HepG2 (cell line): ENCODE results near the gene SLC25A36. TPM values are rescaled to one million over a fixed set of nuclear protein-coding genes. Genes with fewer than 3 reads are reported as not detected.

Experiments used
- ATAC-seq: fragments of 200-7000 bp; cut with Tn5 transposase; 3 replicates; pipeline ENCODE4 v1.9.1; 2020; ENCODE audit warnings: mild to moderate bottlenecking, moderate library complexity
- BruUV-seq: library from RNA; stranded (reverse); fragments of 400-500 nt; replicated peaks from 2 replicates; lab custom pipeline; 2021; lab: Mats Ljungman, UMichigan
- CTCF ChIA-PET: fragments of 300-600 bp; formaldehyde crosslinking; extraction: SDS; loops from one replicate; lab custom pipeline; 2021; ENCODE audit warnings: low total read pairs, inconsistent platforms, low intra/inter-chr PET ratio; lab: Yijun Ruan, JAX
- POLR2A ChIA-PET: fragments of 350-600 bp; sonication (Branson Sonifier 250); formaldehyde crosslinking; loops from one replicate; lab custom pipeline; 2020; ENCODE audit warnings: antibody characterized with exemption, inconsistent platforms; lab: Yijun Ruan, JAX
- DNase-seq: peaks from one replicate; pipeline ENCODE4 v3.0.0-alpha.2; 2015; ENCODE audit warnings: low spot score
- FAIRE-seq: peaks from 3 replicates; lab custom pipeline; 2011; peaks lifted over from hg19 to GRCh38; lab: Jason Lieb, UNC
- H2AFZ ChIP-seq: one replicate; pipeline ENCODE4 v1.6.1; 2011; ENCODE audit warnings: low read length, inconsistent platforms
- H3K27ac ChIP-seq: fragments of 300-600 bp; 3 replicates; pipeline ENCODE4 v1.8.0; 2011; ENCODE audit warnings: mixed run types, mild to moderate bottlenecking, mixed read lengths, low read length, inconsistent platforms; ENCODE audit not compliant: insufficient read depth; ENCODE audit errors: extremely low read length
- H3K27me3 ChIP-seq, 2 experiments: fragments of 200-600 bp in 1 of 2; 2 replicates in 1 of 2; 3 replicates in 1 of 2; pipeline versions ENCODE4 v1.6.0 to v1.8.0; 2011; ENCODE audit warnings: low read length in 2 of 2, mild to moderate bottlenecking in 2 of 2, moderate library complexity in 2 of 2, inconsistent platforms in 1 of 2; ENCODE audit not compliant: insufficient read depth in 2 of 2, control insufficient read depth in 1 of 2
- H3K36me3 ChIP-seq, 2 experiments: fragments of 200-600 bp in 1 of 2; replicated peaks in 1 of 2; 2 replicates in 1 of 2; 3 replicates in 1 of 2; pipeline versions ENCODE4 v1.5.1 to v1.8.0; 2011; ENCODE audit warnings: low read length in 2 of 2, inconsistent platforms in 1 of 2; ENCODE audit not compliant: insufficient read depth in 2 of 2, control insufficient read depth in 1 of 2
- H3K4me1 ChIP-seq: 2 replicates; pipeline ENCODE4 v1.5.1; 2012; ENCODE audit warnings: low read length, inconsistent platforms; ENCODE audit not compliant: insufficient read depth
- H3K4me2 ChIP-seq: 2 replicates; pipeline ENCODE4 v1.6.0; 2011; ENCODE audit warnings: low read depth, low read length, inconsistent platforms
- H3K4me3 ChIP-seq, 3 experiments: fragments of 200-600 bp in 1 of 3; sonication (generic), shearing (Covaris generic) in 1 of 3; replicated peaks in 1 of 3; 2 replicates each; pipeline ENCODE4 v1.5.1; 2011 to 2016; ENCODE audit warnings: low read length in 3 of 3, inconsistent platforms in 2 of 3, low read depth in 2 of 3, mild to moderate bottlenecking in 2 of 3, control low read depth in 1 of 3, mixed read lengths in 1 of 3; ENCODE audit not compliant: insufficient read depth in 1 of 3
- H3K79me2 ChIP-seq: one replicate; pipeline ENCODE4 v1.6.1; 2011; ENCODE audit warnings: low read length, inconsistent platforms; ENCODE audit not compliant: insufficient read depth
- H3K9ac ChIP-seq: 2 replicates; pipeline ENCODE4 v1.6.0; 2011; ENCODE audit warnings: mild to moderate bottlenecking, low read depth, low read length, inconsistent platforms; ENCODE audit not compliant: insufficient read depth
- H3K9me3 ChIP-seq: 2 replicates; pipeline ENCODE4 v1.5.1; 2012; ENCODE audit warnings: mild to moderate bottlenecking, low read length
- H4K20me1 ChIP-seq: 2 replicates; pipeline ENCODE4 v1.6.0; 2011; ENCODE audit warnings: inconsistent platforms, mild to moderate bottlenecking, low read length, moderate library complexity; ENCODE audit not compliant: insufficient read depth
- ARID2 ChIP-seq: sonication (generic); formaldehyde crosslinking; IDR thresholded peaks from 2 replicates; pipeline ENCODE4 v1.8.1; 2022; ENCODE audit warnings: mild to moderate bottlenecking, missing genetic modification reagents, borderline replicate concordance
- HBP1 ChIP-seq: IDR thresholded peaks from 2 replicates; pipeline ENCODE4 v1.6.1; 2016; ENCODE audit warnings: low read depth, control low read depth
- IKZF5 ChIP-seq: IDR thresholded peaks from 2 replicates; pipeline ENCODE4 v1.6.1; 2018; ENCODE audit warnings: missing genetic modification reagents, mild to moderate bottlenecking, missing compliant biosample characterization
- NR0B2 ChIP-seq: sonication (generic); formaldehyde crosslinking; IDR thresholded peaks from 2 replicates; pipeline ENCODE4 v1.4.0; 2020; ENCODE audit warnings: mild to moderate bottlenecking, missing genetic modification reagents
- NRL ChIP-seq: sonication (generic); formaldehyde crosslinking; IDR thresholded peaks from 2 replicates; pipeline ENCODE4 v1.5.0; 2020; ENCODE audit warnings: missing genetic modification reagents, mild to moderate bottlenecking, moderate library complexity, borderline replicate concordance
- SAFB2 ChIP-seq: sonication (generic); formaldehyde crosslinking; IDR thresholded peaks from 2 replicates; pipeline ENCODE4 v1.5.1; 2020; ENCODE audit warnings: missing genetic modification reagents, low read depth, mild to moderate bottlenecking, borderline replicate concordance
- SMC3 ChIP-seq: IDR thresholded peaks from 2 replicates; pipeline ENCODE4 v1.6.1; 2011; ENCODE audit warnings: low read length, improper control_type of control experiment
- SRF ChIP-seq: IDR thresholded peaks from 2 replicates; pipeline ENCODE4 v1.6.1; 2011; ENCODE audit warnings: mild to moderate bottlenecking, low read depth, low read length, moderate library complexity
- STAG1 ChIP-seq: sonication (generic); formaldehyde crosslinking; IDR thresholded peaks from 2 replicates; pipeline ENCODE4 v1.4.0; 2020; ENCODE audit warnings: missing genetic modification reagents
- TBL1XR1 ChIP-seq: fragments of 150-350 bp; IDR thresholded peaks from 2 replicates; pipeline ENCODE4 v1.6.1; 2014; ENCODE audit warnings: borderline replicate concordance, low read length; ENCODE audit not compliant: partially characterized antibody
- XRCC5 ChIP-seq: fragments of 200-400 bp; formaldehyde crosslinking; optimal IDR thresholded peaks from 2 replicates; pipeline ENCODE3; 2017; ENCODE audit warnings: mild to moderate bottlenecking, low read length
- ZFYVE20 ChIP-seq: sonication (generic); formaldehyde crosslinking; IDR thresholded peaks from 2 replicates; pipeline ENCODE4 v1.8.0; 2023; ENCODE audit warnings: low read depth, mild to moderate bottlenecking, moderate library complexity, missing genetic modification reagents, borderline replicate concordance
- ZNF644 ChIP-seq: IDR thresholded peaks from 2 replicates; pipeline ENCODE4 v1.6.1; 2016; ENCODE audit warnings: low read depth
- ZNF710 ChIP-seq: sonication (generic); formaldehyde crosslinking; IDR thresholded peaks from 2 replicates; pipeline ENCODE4 v1.5.0; 2020; ENCODE audit warnings: mild to moderate bottlenecking, missing genetic modification reagents, borderline replicate concordance
- WGBS: methylation state at CpG from one replicate; pipeline ENCODE4 v1.1.6; 2017; ENCODE audit warnings: low lambda C conversion rate; 5-methylcytosine and 5-hydroxymethylcytosine counted together
- in situ Hi-C: cut with HindIII; loops from 2 replicates; pipeline ENCODE4 v1.10.0; 2017; ENCODE audit warnings: low pct_unique_long_range_greater_than_20kb; ENCODE audit not compliant: extremely low pct_ligation_motif_present
- intact Hi-C: fragments of 100-400 bp; cut with micrococcal nuclease; formaldehyde crosslinking; loops from one replicate; pipeline ENCODE4 v1.10.0; 2022; ENCODE audit not compliant: unreplicated experiment
- polyA plus RNA-seq, 8 experiments: library from polyadenylated mRNA; depleted of rRNA in 3 of 8; stranded (reverse) in 7 of 8; unstranded in 1 of 8; fragments of >200 nt; fragmentation: Illumina TruSeq in 4 of 8; extraction: Trizol in 4 of 8; gene quantifications; 2 replicates each; pipeline versions ENCODE4 v1.2.1 to v1.2.3, GENCODE V29; 2011 to 2016; ENCODE audit warnings: low read depth in 4 of 8, missing spikeins in 1 of 8, mixed read lengths in 1 of 8; ENCODE audit not compliant: insufficient read depth in 1 of 8
- total RNA-seq, 5 experiments: library from RNA; depleted of rRNA; stranded (reverse); fragments of >200 nt; fragmentation: Illumina TruSeq; extraction: Trizol; gene quantifications; 2 replicates each; pipeline ENCODE4 v1.2.3, GENCODE V29; 2016; ENCODE audit warnings: low read depth in 1 of 5
- TF ChIP-seq, protein P1 (sequence below): sonication (generic); formaldehyde crosslinking; IDR thresholded peaks from 2 replicates; pipeline ENCODE4 v1.5.0; 2020; ENCODE audit warnings: mild to moderate bottlenecking, missing genetic modification reagents, moderate library complexity

Gene SLC25A36
- total and polyA plus RNA-seq, 2 of the 13 experiments (the other 11 are each of a cell fraction or from before 2014, with no cell fraction given): 30.6 to 85.6 TPM

DNA sequence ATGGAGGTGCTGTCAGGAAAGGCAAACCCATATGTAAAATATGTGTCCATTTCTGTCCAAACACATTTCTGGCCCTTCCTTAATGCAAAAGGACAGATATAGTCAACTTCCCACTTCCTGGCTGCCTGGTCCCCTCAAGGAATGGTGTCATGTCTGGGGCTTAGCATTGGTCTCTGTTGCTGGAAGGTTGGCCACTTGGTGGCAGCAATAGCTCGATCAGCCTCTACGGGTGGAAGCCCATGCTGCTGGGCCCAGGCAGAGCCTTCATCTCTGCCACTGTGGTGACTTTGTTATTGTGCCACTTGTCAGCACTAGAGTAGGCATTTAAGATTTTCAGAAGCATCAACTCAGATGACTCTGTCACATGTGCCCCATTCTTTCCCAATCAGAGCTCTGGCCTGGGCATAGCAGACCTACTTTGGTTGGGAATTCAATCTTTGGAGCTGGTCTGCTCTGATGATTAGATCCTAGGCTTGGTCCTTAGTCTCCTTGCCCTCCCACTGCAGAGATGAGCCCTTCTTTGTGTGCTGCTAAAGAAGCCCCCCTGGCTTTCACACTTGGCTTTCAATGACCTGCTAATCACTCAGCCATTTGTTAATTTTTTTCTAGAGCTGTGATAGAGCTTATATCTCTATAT, 58.5 kb downstream of the SLC25A36 start:
- no TSS peak for BruUV-seq
- H3K9ac ChIP-seq: no peak overlapping the region
- peak; percentile 100 for ATAC-seq
- H3K4me1 ChIP-seq: no peaks in the 10 kb centered on the region
- intact Hi-C loops: loop anchor here (1.0 to 2.0 kb wide), 3 partner anchors 77 to 192 kb away; no protein-coding TSS in a partner anchor
- H3K27ac ChIP-seq: no peak overlapping the region
- H3K36me3 ChIP-seq: no peaks in the 10 kb centered on the region
- H4K20me1 ChIP-seq: no peaks in the 10 kb centered on the region
- no peaks in the 10 kb centered on the region for H3K27me3 ChIP-seq
- peak; percentile 77 for FAIRE-seq
- peak; percentile 43 for DNase-seq
- H3K4me3 ChIP-seq: no peak overlapping the region
- no peak overlapping the region for H3K4me2 ChIP-seq
- 0% methylated on average over 2 of the region's 2 CpGs for WGBS
- no peak overlapping the region for H2AFZ ChIP-seq
- POLR2A ChIA-PET: no interaction called here
- no peaks in the 10 kb centered on the region for H3K79me2 ChIP-seq
- peaks cover 4% of the 10 kb centered on the region; the same call in 1 of the 2 replicates for H3K9me3 ChIP-seq
- in situ Hi-C loops: loop anchor here (5.0 to 10.0 kb wide), 2 partner anchors 105 to 192 kb away; no protein-coding TSS in a partner anchor
- CTCF ChIA-PET: interaction anchor here (0.6 to 2.1 kb wide), 3 partner anchors 102 to 192 kb away, joined by 3 to 26 read pairs (median 9); no protein-coding TSS in a partner anchor
- TF ChIP-seq ZFYVE20 (CRISPR knock-in tag): no peak
- peak; percentile 91 for TF ChIP-seq STAG1 (CRISPR knock-in tag)
- no peak for TF ChIP-seq ARID2 (CRISPR knock-in tag)
- TF ChIP-seq NR0B2 (CRISPR knock-in tag): no peak
- TF ChIP-seq HBP1 (CRISPR knock-in tag): no peak
- TF ChIP-seq SRF: no peak
- TF ChIP-seq ZNF710 (CRISPR knock-in tag): no peak
- TF ChIP-seq XRCC5: peak; percentile 50
- TF ChIP-seq TBL1XR1: no peak
- no peak for TF ChIP-seq SAFB2 (CRISPR knock-in tag)
- no peak; the same call in 1 of the 2 replicates for TF ChIP-seq IKZF5 (CRISPR knock-in tag)
- 0 out of 2 replicates have a peak, but pooled peaks have one; percentile 18 for TF ChIP-seq ZNF644
- peak; percentile 43; the same call in 1 of the 2 replicates for TF ChIP-seq SMC3
- no peak for TF ChIP-seq NRL (CRISPR knock-in tag)
- TF ChIP-seq, protein P1, sequence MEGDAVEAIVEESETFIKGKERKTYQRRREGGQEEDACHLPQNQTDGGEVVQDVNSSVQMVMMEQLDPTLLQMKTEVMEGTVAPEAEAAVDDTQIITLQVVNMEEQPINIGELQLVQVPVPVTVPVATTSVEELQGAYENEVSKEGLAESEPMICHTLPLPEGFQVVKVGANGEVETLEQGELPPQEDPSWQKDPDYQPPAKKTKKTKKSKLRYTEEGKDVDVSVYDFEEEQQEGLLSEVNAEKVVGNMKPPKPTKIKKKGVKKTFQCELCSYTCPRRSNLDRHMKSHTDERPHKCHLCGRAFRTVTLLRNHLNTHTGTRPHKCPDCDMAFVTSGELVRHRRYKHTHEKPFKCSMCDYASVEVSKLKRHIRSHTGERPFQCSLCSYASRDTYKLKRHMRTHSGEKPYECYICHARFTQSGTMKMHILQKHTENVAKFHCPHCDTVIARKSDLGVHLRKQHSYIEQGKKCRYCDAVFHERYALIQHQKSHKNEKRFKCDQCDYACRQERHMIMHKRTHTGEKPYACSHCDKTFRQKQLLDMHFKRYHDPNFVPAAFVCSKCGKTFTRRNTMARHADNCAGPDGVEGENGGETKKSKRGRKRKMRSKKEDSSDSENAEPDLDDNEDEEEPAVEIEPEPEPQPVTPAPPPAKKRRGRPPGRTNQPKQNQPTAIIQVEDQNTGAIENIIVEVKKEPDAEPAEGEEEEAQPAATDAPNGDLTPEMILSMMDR (CRISPR knock-in tag): peak; percentile 87
